Panc1 (cell line): Measurements from ENCODE around the gene NTN4. TPM values are rescaled to one million over a fixed set of nuclear protein-coding genes. Genes with fewer than 3 reads are reported as not detected.

ENCODE experiments used
- ATAC-seq: fragments of 200-7000 bp; cut with Tn5 transposase; 2 replicates; pipeline ENCODE4 v1.9.1; 2020; ENCODE audit warnings: mild to moderate bottlenecking, moderate library complexity
- BruUV-seq: library from RNA; stranded (reverse); fragments of 400-500 nt; replicated peaks from 2 replicates; lab custom pipeline; 2021; lab: Mats Ljungman, UMichigan
- CTCF ChIA-PET: fragments of 300-600 bp; sonication (Branson Sonifier 250); formaldehyde crosslinking; loops from one replicate; lab custom pipeline; 2022; ENCODE audit warnings: antibody characterized with exemption; lab: Charles Lee
- POLR2A ChIA-PET: fragments of 300-600 bp; sonication (Branson Sonifier 250); formaldehyde crosslinking; loops from one replicate; lab custom pipeline; 2022; ENCODE audit warnings: antibody characterized with exemption; lab: Charles Lee
- DNase-seq: peaks from one replicate; pipeline ENCODE4 v3.0.0-alpha.2; 2010; ENCODE audit warnings: low read depth, low spot score
- H3K27ac ChIP-seq: 2 replicates; pipeline ENCODE4 v1.5.1; 2011; ENCODE audit warnings: mild to moderate bottlenecking, low read length, inconsistent platforms
- H3K27me3 ChIP-seq: fragments of 200-500 bp; sonication (Bioruptor generic); 2 replicates; pipeline ENCODE4 v1.6.0; 2014; ENCODE audit warnings: low read length, inconsistent platforms; ENCODE audit not compliant: control insufficient read depth, insufficient read depth
- H3K36me3 ChIP-seq: fragments of 200-500 bp; sonication (Bioruptor generic); 2 replicates; pipeline ENCODE4 v1.5.1; 2014; ENCODE audit warnings: inconsistent platforms, mild to moderate bottlenecking, low read length, moderate library complexity; ENCODE audit not compliant: control insufficient read depth, insufficient read depth
- H3K4me1 ChIP-seq: 2 replicates; pipeline ENCODE4 v1.5.1; 2011; ENCODE audit warnings: inconsistent platforms, mild to moderate bottlenecking, low read length, moderate library complexity; ENCODE audit not compliant: control insufficient read depth, insufficient read depth
- H3K4me3 ChIP-seq, 2 experiments: 2 replicates each; pipeline ENCODE4 v1.5.1; 2011 to 2012; ENCODE audit warnings: low read depth in 2 of 2, low read length in 2 of 2, mild to moderate bottlenecking in 2 of 2, inconsistent platforms in 1 of 2, moderate library complexity in 1 of 2
- H3K9me3 ChIP-seq: fragments of 200-500 bp; sonication (Bioruptor generic); 2 replicates; pipeline ENCODE4 v1.5.1; 2014; ENCODE audit warnings: low read depth, mild to moderate bottlenecking, inconsistent platforms, low read length, moderate library complexity; ENCODE audit not compliant: control insufficient read depth, insufficient read depth
- POLR2AphosphoS5 ChIP-seq: IDR thresholded peaks from 2 replicates; pipeline ENCODE4 v1.6.1; 2012; ENCODE audit warnings: mild to moderate bottlenecking, low read depth, low read length, moderate library complexity
- SIN3A ChIP-seq: IDR thresholded peaks from 2 replicates; pipeline ENCODE4 v1.6.1; 2012; ENCODE audit warnings: low read depth, mild to moderate bottlenecking, low read length, moderate library complexity, borderline replicate concordance; ENCODE audit not compliant: insufficient read depth
- TCF7L2 ChIP-seq: IDR thresholded peaks from 2 replicates; pipeline ENCODE4 v1.6.1; 2011; ENCODE audit warnings: mild to moderate bottlenecking, low read depth, low read length, inconsistent platforms
- in situ Hi-C: cut with HindIII; loops from 2 replicates; pipeline ENCODE4 v1.10.0; 2016; ENCODE audit warnings: low sequenced_read_pairs, low pct_unique_long_range_greater_than_20kb
- intact Hi-C: fragments of 100-400 bp; cut with micrococcal nuclease; formaldehyde crosslinking; loops from one replicate; pipeline ENCODE4 v1.10.0; 2022; ENCODE audit not compliant: unreplicated experiment
- total RNA-seq: library from RNA; stranded (reverse); gene quantifications from one replicate; pipeline ENCODE4 v1.2.1, GENCODE V29; 2021; ENCODE audit not compliant: unreplicated experiment
- TF ChIP-seq, protein P1 (sequence below): fragments of 450-650 bp; IDR thresholded peaks from 2 replicates; pipeline ENCODE4 v1.5.1; 2017; ENCODE audit warnings: mild to moderate bottlenecking
- TF ChIP-seq, protein P2 (sequence below), 2 experiments: IDR thresholded peaks; 2 replicates each; pipeline ENCODE4 v1.6.1; 2011 to 2012; ENCODE audit warnings: low read depth in 2 of 2, control low read depth in 1 of 2, low read length in 1 of 2, mild to moderate bottlenecking in 1 of 2, moderate library complexity in 1 of 2; ENCODE audit not compliant: insufficient read depth in 1 of 2

The NTN4 gene
- total RNA-seq, 1 experiment from 2014 or later, result 17.1 TPM

DNA sequence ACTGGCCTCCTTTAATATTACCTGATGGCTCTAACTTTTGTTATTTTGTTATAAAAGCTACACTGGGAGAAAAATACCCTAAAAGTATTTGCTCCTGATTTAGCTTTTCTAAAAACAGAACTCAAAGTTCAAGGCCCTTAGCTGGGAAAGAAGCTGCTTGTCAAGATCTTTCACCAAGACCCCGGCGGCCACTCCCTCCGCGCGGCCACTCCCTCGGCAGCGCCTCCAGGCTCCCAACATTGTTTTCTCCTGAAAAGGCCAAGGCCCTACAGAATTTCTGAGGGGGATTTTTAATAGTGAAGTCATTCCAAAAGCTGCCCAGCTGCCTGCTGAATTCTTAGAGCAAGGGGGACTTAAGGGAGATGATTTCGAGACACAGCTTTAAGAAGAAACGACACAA is 96.4 kb downstream of the NTN4 start:
- H3K27ac ChIP-seq, result no peak overlapping the region
- no peaks in the 10 kb centered on the region for H3K9me3 ChIP-seq
- intact Hi-C loops (no loop called here), in situ Hi-C loops (no loop called here)
- H3K4me1 ChIP-seq, result no peaks in the 10 kb centered on the region
- no TSS peak for BruUV-seq
- DNase-seq (no peak), ATAC-seq (no peak)
- TF ChIP-seq, protein P1, sequence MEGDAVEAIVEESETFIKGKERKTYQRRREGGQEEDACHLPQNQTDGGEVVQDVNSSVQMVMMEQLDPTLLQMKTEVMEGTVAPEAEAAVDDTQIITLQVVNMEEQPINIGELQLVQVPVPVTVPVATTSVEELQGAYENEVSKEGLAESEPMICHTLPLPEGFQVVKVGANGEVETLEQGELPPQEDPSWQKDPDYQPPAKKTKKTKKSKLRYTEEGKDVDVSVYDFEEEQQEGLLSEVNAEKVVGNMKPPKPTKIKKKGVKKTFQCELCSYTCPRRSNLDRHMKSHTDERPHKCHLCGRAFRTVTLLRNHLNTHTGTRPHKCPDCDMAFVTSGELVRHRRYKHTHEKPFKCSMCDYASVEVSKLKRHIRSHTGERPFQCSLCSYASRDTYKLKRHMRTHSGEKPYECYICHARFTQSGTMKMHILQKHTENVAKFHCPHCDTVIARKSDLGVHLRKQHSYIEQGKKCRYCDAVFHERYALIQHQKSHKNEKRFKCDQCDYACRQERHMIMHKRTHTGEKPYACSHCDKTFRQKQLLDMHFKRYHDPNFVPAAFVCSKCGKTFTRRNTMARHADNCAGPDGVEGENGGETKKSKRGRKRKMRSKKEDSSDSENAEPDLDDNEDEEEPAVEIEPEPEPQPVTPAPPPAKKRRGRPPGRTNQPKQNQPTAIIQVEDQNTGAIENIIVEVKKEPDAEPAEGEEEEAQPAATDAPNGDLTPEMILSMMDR, result no peak
- TF ChIP-seq TCF7L2 (no peak), POLR2AphosphoS5 (no peak), SIN3A (no peak)
- TF ChIP-seq, protein P2, sequence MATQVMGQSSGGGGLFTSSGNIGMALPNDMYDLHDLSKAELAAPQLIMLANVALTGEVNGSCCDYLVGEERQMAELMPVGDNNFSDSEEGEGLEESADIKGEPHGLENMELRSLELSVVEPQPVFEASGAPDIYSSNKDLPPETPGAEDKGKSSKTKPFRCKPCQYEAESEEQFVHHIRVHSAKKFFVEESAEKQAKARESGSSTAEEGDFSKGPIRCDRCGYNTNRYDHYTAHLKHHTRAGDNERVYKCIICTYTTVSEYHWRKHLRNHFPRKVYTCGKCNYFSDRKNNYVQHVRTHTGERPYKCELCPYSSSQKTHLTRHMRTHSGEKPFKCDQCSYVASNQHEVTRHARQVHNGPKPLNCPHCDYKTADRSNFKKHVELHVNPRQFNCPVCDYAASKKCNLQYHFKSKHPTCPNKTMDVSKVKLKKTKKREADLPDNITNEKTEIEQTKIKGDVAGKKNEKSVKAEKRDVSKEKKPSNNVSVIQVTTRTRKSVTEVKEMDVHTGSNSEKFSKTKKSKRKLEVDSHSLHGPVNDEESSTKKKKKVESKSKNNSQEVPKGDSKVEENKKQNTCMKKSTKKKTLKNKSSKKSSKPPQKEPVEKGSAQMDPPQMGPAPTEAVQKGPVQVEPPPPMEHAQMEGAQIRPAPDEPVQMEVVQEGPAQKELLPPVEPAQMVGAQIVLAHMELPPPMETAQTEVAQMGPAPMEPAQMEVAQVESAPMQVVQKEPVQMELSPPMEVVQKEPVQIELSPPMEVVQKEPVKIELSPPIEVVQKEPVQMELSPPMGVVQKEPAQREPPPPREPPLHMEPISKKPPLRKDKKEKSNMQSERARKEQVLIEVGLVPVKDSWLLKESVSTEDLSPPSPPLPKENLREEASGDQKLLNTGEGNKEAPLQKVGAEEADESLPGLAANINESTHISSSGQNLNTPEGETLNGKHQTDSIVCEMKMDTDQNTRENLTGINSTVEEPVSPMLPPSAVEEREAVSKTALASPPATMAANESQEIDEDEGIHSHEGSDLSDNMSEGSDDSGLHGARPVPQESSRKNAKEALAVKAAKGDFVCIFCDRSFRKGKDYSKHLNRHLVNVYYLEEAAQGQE (IDR thresholded peaks at IDR 0.05; ENCODE audit: insufficient read depth in 1 of 2, low read depth in 2 of 2, low read length in 1 of 2), result no peak
- ChIA-PET CTCF (no interaction called here), POLR2A (no interaction called here)
- no peak overlapping the region for H3K4me3 ChIP-seq
- no peaks in the 10 kb centered on the region for H3K27me3 ChIP-seq
- H3K36me3 ChIP-seq, result no peaks in the 10 kb centered on the region

DNA sequence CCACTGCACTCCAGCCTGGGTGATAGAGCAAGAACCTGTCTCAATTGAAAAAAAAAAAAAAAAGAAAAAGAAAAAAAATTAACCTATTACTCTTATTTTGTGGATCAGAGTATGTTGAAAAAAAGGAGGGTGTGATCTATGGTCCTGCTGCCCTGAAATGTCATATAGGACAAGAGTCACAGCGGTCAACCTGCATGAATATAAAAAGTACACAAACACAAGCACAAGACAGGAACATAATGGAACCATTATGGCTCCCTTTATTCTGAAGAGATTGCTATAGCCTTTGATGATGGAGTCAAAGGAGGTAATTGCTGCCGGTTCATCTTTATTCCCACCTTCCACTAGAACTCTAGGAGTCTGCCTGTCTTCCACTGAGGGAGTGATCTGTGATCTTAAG is 96.9 kb downstream of the NTN4 start:
- no peaks in the 10 kb centered on the region for H3K9me3 ChIP-seq
- ChIA-PET POLR2A (no interaction called here), CTCF (no interaction called here)
- no peak overlapping the region for H3K4me3 ChIP-seq
- TF ChIP-seq POLR2AphosphoS5 (no peak), TCF7L2 (no peak)
- TF ChIP-seq, protein P1, result no peak
- TF ChIP-seq, protein P2 (IDR thresholded peaks at IDR 0.05; ENCODE audit: insufficient read depth in 1 of 2, low read depth in 2 of 2, low read length in 1 of 2), result no peak
- no peaks in the 10 kb centered on the region for H3K4me1 ChIP-seq
- DNase-seq (no peak), ATAC-seq (no peak)
- in situ Hi-C loops (no loop called here), intact Hi-C loops (no loop called here)
- no peak overlapping the region for H3K27ac ChIP-seq
- no peaks in the 10 kb centered on the region for H3K36me3 ChIP-seq
- H3K27me3 ChIP-seq, result no peaks in the 10 kb centered on the region
- no TSS peak for BruUV-seq
